Left ventricle myocardium inferior (tissue), 1 donor: ENCODE measurements around the gene APIP. TPM values are rescaled to one million over a fixed set of nuclear protein-coding genes. Genes with fewer than 3 reads are reported as not detected.

ENCODE experiments used
- DNase-seq: peaks from one replicate; pipeline ENCODE4 v3.0.0-alpha.2; 2020
- H3K27ac ChIP-seq: fragments of 200-600 bp; replicated peaks from 2 replicates; pipeline ENCODE4 v1.8.0; 2021
- H3K27me3 ChIP-seq: fragments of 200-600 bp; 2 replicates; pipeline ENCODE4 v1.8.0; 2021; ENCODE audit warnings: low read depth
- H3K36me3 ChIP-seq: fragments of 200-600 bp; 2 replicates; pipeline ENCODE4 v1.8.0; 2021
- H3K4me1 ChIP-seq: fragments of 200-600 bp; 2 replicates; pipeline ENCODE4 v1.8.0; 2021
- H3K4me3 ChIP-seq: fragments of 200-600 bp; 2 replicates; pipeline ENCODE4 v1.8.0; 2021; ENCODE audit warnings: mild to moderate bottlenecking, moderate library complexity
- H3K9me3 ChIP-seq: fragments of 200-600 bp; replicated peaks from 2 replicates; pipeline ENCODE4 v1.8.0; 2021
- intact Hi-C: fragments of 100-400 bp; cut with micrococcal nuclease; formaldehyde crosslinking; loops from one replicate; pipeline ENCODE4 v1.11.0; 2022
- total RNA-seq: library from RNA; stranded (reverse); fragmentation: NEBNext Ultra II Directional; extraction: Animal tissue kit (Norgen Biotek cat#: 25700); gene quantifications from one replicate; pipeline ENCODE4 v1.2.1, GENCODE V29; 2021
- TF ChIP-seq, protein P1 (sequence below): fragments of 200-600 bp; IDR thresholded peaks from 2 replicates; pipeline ENCODE4 v1.8.0; 2021; ENCODE audit warnings: antibody characterized with exemption, mild to moderate bottlenecking, borderline replicate concordance
- donor health status: DM: no; HTN: yes; CAD: no; lungs with severe emphysema.

Gene APIP
- total RNA-seq, 1 donor from 2014 or later = 24.3 TPM

DNA sequence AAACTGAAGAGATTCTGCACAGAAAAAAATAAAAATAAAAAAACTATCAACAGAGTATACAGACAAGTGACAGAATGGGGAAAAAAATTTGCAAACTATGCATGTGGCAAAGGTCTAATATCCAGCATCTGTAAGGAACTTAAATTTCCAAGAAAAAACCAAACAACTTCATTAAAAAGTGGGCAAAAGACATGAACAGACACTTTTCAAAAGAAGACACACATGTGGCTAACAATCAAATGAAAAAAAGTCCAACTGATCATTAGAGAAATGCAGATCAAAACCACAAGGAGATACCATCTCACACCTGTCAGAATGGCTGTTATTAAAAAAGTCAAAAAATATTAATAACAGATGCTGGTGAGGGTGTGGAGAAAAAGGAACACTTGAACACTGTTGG, 64.3 kb downstream of the APIP start:
- no peak for DNase-seq
- Histone ChIP-seq H3K27me3 (no peaks in the 10 kb centered on the region), H3K4me1 (no peaks in the 10 kb centered on the region), H3K9me3 (no peaks in the 10 kb centered on the region), H3K27ac (no peak overlapping the region), H3K4me3 (no peak overlapping the region), H3K36me3 (no peaks in the 10 kb centered on the region)
- intact Hi-C loops = no loop called here
- TF ChIP-seq, protein P1, sequence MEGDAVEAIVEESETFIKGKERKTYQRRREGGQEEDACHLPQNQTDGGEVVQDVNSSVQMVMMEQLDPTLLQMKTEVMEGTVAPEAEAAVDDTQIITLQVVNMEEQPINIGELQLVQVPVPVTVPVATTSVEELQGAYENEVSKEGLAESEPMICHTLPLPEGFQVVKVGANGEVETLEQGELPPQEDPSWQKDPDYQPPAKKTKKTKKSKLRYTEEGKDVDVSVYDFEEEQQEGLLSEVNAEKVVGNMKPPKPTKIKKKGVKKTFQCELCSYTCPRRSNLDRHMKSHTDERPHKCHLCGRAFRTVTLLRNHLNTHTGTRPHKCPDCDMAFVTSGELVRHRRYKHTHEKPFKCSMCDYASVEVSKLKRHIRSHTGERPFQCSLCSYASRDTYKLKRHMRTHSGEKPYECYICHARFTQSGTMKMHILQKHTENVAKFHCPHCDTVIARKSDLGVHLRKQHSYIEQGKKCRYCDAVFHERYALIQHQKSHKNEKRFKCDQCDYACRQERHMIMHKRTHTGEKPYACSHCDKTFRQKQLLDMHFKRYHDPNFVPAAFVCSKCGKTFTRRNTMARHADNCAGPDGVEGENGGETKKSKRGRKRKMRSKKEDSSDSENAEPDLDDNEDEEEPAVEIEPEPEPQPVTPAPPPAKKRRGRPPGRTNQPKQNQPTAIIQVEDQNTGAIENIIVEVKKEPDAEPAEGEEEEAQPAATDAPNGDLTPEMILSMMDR = no peak

DNA sequence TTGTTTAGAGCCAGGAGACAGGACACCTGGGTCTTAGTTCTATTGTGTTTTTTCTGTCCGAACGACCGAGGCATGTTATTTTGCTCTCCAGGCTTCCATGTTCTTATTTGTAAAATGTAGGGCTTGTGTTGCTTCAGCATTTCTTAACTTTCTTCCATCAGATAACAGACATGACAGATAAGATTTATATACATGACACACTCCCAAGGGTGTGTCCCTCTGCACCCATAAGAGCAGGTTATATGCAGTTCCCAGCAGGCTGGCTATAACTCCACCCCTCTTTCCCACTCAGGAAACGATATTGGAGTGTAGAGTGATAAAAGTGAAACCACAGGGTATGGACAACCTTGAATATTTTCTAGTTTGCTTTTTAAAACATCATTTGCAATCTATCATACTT, 65.8 kb downstream of the APIP start:
- no peak overlapping the region for H3K27ac ChIP-seq
- TF ChIP-seq, protein P1 = no peak
- no peak overlapping the region for H3K4me3 ChIP-seq
- no peaks in the 10 kb centered on the region for H3K27me3 ChIP-seq
- H3K36me3 ChIP-seq = no peaks in the 10 kb centered on the region
- DNase-seq = no peak
- intact Hi-C loops = no loop called here
- no peaks in the 10 kb centered on the region for H3K4me1 ChIP-seq
- no peaks in the 10 kb centered on the region for H3K9me3 ChIP-seq

DNA sequence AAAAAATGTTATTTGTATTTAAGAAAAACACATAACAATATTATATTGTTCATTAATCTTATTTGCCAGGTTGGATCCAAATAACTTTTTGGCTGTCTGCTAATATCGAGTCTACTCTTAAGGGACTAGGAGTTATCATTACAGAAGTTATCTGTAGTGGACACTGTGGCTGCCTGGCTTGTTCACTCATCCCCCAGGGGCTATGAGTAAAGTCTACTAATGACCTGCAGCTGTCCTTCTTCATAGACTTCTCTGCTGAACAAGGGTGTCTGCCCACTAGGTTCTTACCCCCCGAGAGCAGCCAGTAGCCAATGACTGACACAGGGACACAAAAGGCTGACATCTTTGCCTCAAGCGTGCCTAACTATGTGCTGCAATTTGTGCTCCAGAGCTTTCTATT, 69.7 kb downstream of the APIP start:
- Histone ChIP-seq H3K4me3 (no peak overlapping the region), H3K4me1 (no peaks in the 10 kb centered on the region), H3K27me3 (no peaks in the 10 kb centered on the region), H3K27ac (no peak overlapping the region), H3K36me3 (no peaks in the 10 kb centered on the region), H3K9me3 (no peaks in the 10 kb centered on the region)
- DNase-seq = no peak
- intact Hi-C loops = no loop called here
- TF ChIP-seq, protein P1 = no peak

DNA sequence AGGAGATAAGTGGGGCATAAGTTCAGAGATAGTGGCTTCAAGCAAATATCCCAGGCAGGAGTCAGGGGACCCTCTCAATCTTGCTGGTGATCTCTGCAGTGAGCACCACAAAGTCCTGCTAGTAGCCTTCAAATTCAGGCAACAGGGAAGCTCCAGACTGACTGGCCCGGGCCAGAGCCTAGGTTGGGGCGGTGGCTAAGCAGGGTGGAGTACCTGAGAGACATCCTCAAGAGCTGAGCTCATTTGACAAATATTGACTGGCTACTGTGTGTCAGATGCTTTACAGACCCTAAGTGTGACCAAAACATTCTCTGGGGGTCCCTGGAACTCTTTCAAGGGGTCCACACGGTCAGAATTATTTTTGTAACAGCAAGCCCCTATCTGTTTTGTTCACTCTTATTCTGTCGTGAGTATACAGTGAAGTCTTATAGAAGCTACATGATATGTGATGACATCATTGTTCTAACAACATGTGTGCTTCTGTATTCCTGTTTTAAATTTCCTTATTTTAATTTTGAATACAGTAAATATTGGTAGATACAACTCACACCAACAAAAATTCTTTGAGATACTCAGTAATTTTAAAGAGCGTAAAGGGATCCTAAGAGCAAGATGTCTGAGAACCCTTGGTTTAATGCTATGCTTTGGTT, 71.6 kb downstream of the APIP start:
- Histone ChIP-seq H3K4me1 (no peaks in the 10 kb centered on the region), H3K9me3 (no peaks in the 10 kb centered on the region), H3K4me3 (no peak overlapping the region), H3K36me3 (no peaks in the 10 kb centered on the region), H3K27ac (no peak overlapping the region), H3K27me3 (no peaks in the 10 kb centered on the region)
- no peak for DNase-seq
- TF ChIP-seq, protein P1 = no peak
- intact Hi-C loops = no loop called here

DNA sequence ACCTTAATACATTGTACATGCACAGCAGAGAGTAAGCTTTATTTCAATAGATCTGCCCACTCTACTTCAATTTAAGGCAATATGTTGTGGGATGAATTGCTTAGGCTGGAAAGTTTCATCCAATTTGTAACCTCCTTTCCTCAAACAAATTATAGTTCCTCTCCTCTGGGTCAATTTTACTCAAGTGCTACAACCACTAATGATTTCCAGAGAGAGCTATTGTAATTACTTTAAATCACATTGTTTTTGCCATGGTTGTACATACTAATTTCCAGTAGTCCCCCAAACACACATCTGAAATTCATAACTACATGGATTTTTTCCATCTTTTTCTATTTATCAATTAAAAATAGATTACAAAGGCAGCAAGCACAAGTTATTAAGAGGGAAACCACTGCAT, 72.9 kb downstream of the APIP start:
- TF ChIP-seq, protein P1 = no peak
- peaks cover under 1% of the 10 kb centered on the region for H3K27me3 ChIP-seq
- no peaks in the 10 kb centered on the region for H3K9me3 ChIP-seq
- H3K4me3 ChIP-seq = no peak overlapping the region
- intact Hi-C loops = no loop called here
- DNase-seq = no peak
- no peaks in the 10 kb centered on the region for H3K36me3 ChIP-seq
- H3K27ac ChIP-seq = no peak overlapping the region
- H3K4me1 ChIP-seq = no peaks in the 10 kb centered on the region
